Hematopoietic multipotent progenitor cell treated with erythropoietin and hydrocortisone succinate and interleukin-3 and kit ligand, for 4 days (in vitro differentiated cells): ENCODE results near the gene IPP.
"Not testable (repeated sequence)": the region's sequence is repeated elsewhere in the genome, so short reads cannot be mapped to it uniquely, and the experiment has no call there.

Experiments used
- DNase-seq: peaks from one replicate; pipeline ENCODE4 v3.0.0-alpha.2; 2015

The IPP gene

GRCh38 chr1:45739137-45739536 is 11.3 kb downstream of the IPP start:
- DNase-seq: no peak

- DNase-seq: no peak
Measured at GRCh38 chr1:45730780-45731319, 19.6 kb downstream of the IPP start.

- DNase-seq: no peak
Measured at GRCh38 chr1:45730075-45730779, 20.2 kb downstream of the IPP start.

- DNase-seq: not testable (repeated sequence)
Measured at GRCh38 chr1:45726007-45726406, 24.4 kb downstream of the IPP start.

- DNase-seq: no peak
Measured at GRCh38 chr1:45723248-45723930, 27.1 kb downstream of the IPP start.

- peak; percentile 59 for DNase-seq
Measured at GRCh38 chr1:45722809-45723208, 27.6 kb downstream of the IPP start.

- DNase-seq: no peak
Measured at GRCh38 chr1:45721207-45721606, 29.2 kb downstream of the IPP start.

GRCh38 chr1:45718289-45718688 is 32.2 kb downstream of the IPP start:
- DNase-seq: no peak

GRCh38 chr1:45717386-45717785 is 33.1 kb downstream of the IPP start:
- DNase-seq: not testable (repeated sequence)

- no peak for DNase-seq
Measured at GRCh38 chr1:45716700-45717099, 33.8 kb downstream of the IPP start.

GRCh38 chr1:45713711-45714110 is 36.7 kb downstream of the IPP start:
- no peak for DNase-seq

- DNase-seq: no peak
Measured at GRCh38 chr1:45704637-45705036, 45.8 kb downstream of the IPP start.

- DNase-seq: no peak
Measured at GRCh38 chr1:45694823-45695222, 55.6 kb downstream of the IPP start.

- DNase-seq: not testable (repeated sequence)
Measured at GRCh38 chr1:45693811-45694210, 56.6 kb downstream of the IPP start.

GRCh38 chr1:45687754-45688740 is 62.4 kb downstream of the IPP start, which contains the start of gene TMEM69:
TMEM69 (plus strand) TSS chr1:45688181; CDS start chr1:45691069, 2,888 bp downstream.
- peak; percentile 96 for DNase-seq

GRCh38 chr1:45687014-45687753 is 63.3 kb downstream of the IPP start:
- peak; percentile 99 for DNase-seq

GRCh38 chr1:45686288-45687013 is 64.0 kb downstream of the IPP start, which contains the start of gene GPBP1L1:
GPBP1L1 (minus strand) TSS chr1:45686533; CDS start chr1:45659087, 27,446 bp downstream.
- peak; percentile 99 for DNase-seq

- DNase-seq: peak; percentile 68
Measured at GRCh38 chr1:45686015-45686287, 64.5 kb downstream of the IPP start.

- DNase-seq: peak; percentile 56
Measured at GRCh38 chr1:45685308-45686014, 65.0 kb downstream of the IPP start.

GRCh38 chr1:45684402-45684801 is 66.1 kb downstream of the IPP start:
- no peak for DNase-seq

- no peak for DNase-seq
Measured at GRCh38 chr1:45682942-45683341, 67.5 kb downstream of the IPP start.
